GM18499 (cell line): Measurements from ENCODE around the gene OSBPL8.
"Not testable (repeated sequence)": the region's sequence is repeated elsewhere in the genome, so short reads cannot be mapped to it uniquely, and the experiment has no call there.

Experiments used
- ATAC-seq: cut with Tn5 transposase; IDR thresholded peaks from one replicate; pipeline ENCODE4 v1.9.1; 2021; ENCODE audit warnings: moderate number of reproducible peaks; ENCODE audit not compliant: insufficient read depth, unreplicated experiment

OSBPL8 gene

DNA sequence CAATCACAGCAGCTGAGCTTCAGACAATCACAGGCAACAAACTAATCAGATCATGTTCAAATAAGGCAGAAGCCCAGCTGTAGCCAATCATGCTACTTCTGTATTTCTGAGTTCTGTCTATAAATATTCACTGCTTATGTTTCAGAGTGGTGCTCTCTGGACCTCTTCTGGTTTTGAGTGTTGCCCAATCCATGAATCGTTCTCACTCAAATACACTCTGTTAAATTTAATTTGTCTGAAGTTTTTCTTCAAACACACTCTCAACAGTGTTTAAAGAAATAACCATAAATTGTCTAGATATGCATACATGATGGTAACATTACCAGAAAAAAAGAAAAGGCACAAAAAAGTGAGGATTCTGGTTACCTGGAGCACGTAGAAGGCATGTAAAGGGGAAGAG, 133.4 kb downstream of the OSBPL8 start:
- ATAC-seq = no peak

DNA sequence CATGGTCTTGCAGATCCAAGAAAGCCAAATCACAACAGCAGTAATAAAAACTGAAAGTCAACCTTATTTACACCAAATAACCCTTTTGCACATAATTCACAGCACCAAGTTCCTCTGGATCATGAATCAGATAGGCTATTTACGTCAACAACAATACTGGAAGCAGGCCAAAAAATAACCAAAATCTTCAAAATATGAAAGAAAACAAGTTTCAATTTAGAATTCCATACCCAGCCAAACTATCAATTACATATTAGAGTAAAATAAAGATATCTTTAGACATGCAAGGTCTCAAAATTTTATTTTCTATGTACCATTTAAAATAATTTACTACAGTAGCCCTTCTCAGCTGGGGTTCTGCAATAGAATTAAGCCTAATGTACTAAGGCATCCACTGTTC, 134.6 kb downstream of the OSBPL8 start:
- no peak for ATAC-seq

DNA sequence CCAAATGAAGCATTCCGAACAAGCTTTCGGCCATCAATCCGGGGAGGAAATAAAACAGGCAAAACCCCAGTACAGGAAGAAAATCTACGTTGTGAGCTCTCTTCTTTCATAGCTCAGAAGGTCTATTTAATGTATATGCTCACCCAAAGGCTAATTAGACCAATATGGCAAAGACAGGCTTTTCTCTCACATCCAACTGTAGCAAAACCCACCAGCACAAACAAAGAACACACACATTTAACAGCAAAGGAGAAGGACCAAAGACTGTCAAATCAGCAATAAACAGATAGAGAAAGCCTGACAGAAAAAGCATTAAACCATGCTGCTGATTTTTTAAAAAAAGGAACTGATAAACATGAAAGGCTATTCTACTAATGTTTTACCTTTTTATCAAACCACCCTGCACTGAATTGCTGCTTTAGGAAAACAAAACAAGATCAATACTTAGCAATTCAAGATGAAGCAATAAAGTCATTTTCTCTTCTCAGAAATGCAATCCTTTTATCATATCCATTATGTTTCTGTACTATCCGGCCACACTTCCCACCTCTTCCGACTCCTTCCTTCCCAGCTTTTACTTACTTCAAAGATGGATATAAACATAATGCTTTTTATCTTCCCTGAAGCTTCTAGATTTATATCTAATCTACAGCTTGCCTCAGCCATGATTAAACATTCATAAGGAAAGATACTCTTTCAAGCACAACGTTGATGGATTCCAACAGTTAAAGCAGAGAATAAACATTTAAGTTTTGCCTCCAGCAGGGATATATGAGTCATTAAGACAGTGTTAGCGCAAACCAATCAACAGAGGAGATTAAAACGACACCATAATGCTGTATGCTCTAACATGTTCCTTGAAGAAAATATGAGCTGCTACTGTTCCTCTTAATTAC, 136.8 kb downstream of the OSBPL8 start:
- ATAC-seq = no peak

DNA sequence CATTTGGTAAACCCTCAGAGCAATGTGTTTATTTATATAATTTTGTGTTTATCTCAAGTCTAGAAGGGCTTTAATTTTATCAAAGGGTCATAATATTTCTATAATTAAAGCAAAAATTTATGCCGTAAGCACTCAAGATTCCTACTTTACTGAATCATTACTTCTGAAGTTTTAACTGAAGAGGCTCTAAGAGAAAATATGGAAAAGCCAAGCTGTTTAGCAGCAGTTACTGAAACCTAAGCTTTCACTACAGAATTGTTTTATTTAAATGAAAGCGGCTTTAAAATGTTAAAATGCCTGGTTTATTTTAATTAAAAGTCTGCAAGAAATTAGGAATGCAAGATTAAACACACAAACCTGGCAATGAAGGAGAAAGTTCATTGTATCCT, 137.4 kb downstream of the OSBPL8 start:
- ATAC-seq = no peak

DNA sequence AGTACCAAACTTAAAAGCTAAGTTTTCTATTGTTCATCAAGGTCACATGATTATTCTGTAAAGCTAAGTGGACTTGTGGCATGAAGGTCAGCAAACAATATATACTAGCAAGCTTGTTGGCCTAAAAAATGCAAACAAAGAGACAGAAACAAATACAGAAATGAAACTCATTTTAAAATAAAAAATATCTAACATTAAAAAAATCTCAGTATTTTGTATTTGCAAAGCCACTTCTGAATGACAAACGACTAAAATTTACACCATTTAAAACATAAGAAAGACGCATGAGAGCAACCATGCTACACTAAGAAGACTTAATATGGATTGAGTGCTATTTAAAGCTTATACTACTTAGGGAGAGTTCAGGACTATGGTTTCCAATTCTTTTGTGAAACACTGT, 138.5 kb downstream of the OSBPL8 start:
- no peak for ATAC-seq

DNA sequence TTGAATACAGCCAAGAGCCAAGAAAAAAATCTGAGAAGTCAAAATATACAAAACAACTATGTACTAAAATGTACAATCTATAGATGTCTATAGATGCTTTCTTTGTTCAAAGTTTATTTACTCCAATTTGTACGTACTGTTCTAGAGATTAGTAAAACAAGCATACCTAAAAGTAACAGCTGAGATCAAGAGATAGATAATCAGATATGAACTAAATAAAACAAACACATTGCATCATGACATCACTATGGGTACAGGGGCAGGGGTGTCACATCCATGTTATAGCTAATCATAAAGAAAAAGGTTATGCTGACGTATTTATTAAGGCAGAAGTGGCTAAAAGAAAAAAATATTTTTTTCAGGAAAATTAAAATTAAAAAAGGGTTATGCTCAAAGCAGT, 139.3 kb downstream of the OSBPL8 start:
- ATAC-seq = no peak

DNA sequence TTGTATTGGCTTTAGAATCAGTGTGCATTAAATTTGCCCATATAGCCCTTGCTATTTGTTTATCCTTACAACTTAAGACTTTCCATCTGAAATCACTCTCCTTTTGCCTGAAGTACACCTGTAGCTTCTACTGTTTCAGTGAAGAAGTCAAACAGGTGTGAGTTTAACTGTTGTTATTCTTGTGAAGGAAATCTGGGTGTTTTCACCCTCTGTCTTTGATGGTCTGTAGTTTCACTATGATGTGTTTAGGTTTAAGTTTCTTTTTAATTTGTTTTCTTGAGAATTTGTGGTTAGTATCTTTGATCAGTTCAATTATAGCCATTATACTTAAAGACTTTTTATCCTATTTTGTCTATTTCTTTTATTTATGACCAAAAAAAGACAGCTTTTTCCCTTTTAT, 142.5 kb downstream of the OSBPL8 start:
- ATAC-seq = peak; percentile 55

DNA sequence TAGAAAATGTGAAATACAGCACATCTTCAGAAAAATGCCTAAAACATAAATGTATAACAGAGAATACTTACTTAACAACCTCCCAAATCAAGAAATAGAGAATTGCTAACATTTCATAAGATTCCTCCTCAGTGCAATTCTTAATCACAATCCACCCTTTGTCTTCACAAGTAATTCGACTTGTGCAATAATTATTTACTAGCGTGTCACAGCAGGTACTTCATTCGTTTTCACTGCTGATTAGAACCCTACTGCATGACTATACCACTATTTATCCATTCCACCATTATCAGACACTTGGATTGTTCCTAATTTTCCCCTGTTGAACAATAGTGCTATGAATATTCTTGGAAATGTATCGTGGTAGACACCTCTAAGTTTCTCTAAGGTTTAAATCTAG, 146.4 kb downstream of the OSBPL8 start:
- ATAC-seq = no peak

DNA sequence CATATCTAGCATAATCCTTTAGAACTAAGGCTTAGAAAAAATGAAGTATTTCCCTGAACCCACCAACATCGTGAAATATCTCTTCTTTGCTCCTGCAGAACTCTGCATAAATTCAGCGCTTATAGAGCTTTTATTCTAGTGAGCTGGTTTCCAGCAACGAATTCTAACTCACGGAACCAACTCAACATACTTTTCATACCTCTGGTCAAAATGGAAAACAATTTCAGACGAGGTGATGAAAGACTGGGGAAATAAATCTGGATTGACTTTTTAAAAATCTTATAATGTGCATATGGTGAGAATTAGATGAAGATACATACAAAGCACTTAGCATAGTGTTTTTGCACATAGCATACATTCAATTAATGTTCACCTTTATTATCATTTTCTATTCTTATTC, 148.8 kb downstream of the OSBPL8 start:
- ATAC-seq = no peak

DNA sequence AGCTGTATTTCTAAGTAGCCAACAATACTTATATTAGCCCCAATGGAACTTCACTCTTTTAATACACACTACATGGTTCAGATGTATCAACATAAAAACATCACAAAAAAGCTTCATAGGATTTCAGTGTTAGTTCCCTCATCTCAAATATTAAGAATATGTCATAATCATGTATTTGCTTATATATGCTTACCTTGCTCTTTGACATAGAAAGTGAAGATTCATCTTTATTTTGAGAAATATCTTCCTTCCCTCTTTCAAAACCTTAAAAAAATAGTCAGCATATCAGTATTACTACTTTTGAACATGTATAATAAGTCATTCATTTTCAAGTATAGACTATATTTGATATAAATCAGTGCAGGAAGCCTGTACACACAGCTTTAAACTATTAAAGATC, 149.2 kb downstream of the OSBPL8 start:
- no peak for ATAC-seq

DNA sequence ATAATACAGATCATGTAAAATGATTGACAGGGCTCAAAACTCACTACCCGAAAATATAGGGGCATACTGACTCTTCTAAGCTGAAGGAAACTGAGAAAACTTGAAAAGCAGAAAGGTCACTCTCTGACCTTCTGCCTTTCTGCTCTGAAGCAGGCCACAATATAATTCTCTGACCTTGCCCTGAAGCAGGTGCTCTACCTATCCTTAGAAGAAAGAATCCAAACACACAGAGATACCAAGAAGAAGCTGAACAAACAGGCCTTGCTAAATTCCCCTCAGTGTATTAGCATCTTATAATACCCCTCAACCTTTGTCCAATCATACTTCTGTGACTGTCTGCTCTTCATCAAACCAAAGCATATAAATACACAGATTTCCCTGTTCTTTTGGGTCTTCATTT, 150.5 kb downstream of the OSBPL8 start:
- no peak for ATAC-seq

DNA sequence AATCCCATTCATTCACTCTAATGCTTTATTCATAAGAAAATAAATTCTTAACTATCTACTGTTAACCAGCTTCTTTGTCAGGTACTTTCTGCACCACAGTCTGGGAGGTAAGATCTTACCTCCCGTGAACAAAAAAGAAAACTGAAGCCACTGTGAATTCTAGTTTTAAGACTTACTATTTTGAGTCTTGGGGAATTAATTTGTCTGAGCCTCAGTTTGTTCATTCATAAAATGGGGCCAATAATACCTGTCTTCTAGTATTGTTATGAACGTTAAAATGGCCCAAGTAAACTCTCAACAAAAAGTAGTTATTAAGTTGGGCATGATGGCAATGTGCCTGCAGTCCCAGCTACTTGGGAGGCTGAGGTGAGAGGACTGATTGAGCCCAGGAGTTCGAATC, 151.9 kb downstream of the OSBPL8 start:
- ATAC-seq = no peak

DNA sequence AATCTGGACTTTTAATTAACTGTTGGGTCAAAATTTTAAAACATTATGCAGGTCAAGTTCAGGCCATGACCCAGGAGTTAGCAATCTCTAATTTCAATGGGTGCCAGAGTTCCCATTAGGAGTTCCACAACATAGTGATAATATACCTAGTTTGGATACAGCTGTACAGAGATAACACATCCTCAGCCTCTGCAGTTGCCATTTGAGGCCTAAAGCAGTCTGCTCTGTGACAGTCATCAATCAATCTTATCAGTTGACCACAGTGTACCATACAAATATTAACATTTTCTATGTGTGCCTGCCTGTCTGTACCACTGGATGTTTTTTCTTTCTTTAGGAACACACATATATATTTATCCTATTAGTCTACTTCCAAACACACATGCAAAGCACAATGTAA, 157.3 kb downstream of the OSBPL8 start:
- no peak for ATAC-seq

DNA sequence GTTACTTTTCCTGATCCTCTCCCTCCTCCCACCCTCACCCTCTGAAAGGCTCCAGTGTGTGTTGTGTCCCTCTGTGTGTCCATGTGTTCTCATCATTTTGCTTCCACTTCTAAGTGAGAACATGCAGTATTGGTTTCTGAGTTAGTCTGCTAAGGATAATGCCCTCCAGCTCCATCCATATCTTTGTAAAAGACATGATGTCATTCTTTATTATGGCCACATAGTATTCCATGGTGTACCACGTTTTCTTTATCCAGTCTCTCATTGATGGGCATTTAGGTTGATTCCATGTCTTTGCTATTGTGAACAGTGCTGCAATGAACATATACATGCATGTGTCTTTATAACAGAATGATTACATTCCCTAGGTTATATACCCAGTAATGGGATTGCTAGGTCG, 159.4 kb downstream of the OSBPL8 start:
- ATAC-seq = no peak

DNA sequence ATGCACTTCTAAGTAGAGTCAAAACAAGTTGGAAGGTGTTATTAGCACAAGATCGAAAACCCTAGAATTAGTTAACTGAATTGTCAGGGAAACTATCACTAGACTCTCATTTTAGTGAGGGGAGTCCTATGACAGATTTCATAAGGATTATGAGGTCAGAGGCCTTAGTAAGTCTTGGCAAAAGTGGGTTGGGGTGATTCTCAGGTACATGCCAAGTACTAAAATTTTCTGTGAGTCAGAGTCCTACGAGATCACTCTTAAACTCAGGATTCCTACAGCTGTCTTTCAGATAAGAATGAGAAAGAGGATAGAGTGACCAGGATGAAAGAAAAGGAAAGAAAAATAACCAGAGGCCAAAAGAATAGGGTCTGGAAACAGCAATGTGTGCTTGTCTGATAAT, 160.5 kb downstream of the OSBPL8 start:
- ATAC-seq = no peak

DNA sequence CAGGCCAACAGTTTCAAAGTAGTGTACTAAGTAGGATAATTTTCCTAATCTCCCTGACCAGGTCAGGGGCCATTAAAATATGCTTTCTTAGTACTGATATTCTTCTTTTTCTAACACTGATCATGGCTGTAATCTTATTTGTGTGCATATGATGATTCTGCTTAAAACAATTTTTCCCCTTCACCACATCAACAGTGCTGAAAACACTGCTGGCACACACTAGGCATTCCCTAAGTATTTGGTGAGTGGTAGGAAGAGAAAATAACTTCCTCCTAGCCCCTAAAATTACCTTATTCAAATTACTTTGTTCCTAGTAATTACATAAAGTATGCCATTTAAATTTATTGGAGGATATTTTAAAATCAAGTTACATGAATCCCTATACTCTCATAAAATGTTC, 161.5 kb downstream of the OSBPL8 start:
- ATAC-seq = no peak

DNA sequence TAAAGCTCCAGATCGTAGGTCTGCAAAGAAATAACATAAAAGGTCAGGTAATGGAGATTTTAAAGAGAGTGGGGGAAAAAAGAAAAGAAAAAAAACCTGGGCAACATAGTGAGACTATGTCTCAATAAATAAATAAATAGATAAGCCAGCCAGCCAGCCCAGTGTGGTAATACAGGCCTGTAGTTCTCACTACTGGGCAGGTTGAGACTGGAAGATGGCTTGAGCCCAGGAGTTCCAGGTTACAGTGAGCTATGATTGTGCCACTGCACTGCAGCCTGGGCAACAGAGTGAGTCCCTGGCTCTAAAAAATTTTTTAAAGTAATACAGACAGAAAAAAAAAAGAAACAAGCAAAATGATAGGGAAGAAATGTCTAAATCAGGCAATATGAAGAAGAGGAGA, 168.1 kb downstream of the OSBPL8 start:
- ATAC-seq = no peak

DNA sequence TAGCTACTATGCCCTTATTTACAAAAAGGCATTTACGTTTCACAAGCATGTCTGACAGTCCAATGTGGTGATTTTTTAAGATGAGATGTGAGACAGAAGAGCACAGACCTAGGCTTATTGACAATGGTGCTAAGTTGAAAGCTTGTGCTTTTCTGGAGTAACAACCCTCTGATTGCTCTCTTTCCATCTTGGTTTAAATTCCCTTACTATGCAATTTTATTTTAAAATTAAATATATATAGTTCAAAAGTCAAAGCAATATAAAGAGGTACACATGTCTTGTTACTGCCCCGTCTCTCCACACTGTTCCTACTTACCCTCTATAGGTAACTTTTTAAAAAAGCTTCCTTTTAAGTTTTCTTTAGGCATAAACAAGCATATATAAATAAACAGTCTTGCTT, 172.0 kb downstream of the OSBPL8 start:
- no peak for ATAC-seq

DNA sequence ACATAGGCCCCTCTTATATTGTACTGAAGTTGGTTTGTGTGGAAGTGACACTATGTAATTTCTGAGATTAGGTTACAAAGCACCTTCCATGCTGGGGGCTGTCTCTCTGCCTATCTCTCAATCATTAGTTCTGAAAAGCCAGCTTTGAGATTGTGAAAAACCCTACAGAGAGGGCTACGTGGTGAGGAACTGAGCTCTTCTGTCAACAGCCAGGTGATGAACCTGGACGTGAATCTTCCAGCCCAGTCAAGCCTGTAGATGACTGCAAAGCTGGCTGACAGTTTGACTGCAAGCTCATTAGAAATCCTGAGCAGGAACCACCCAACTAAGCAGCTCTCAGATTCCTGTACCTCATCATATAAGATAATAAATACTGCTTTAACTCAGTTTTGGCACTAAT, 175.0 kb downstream of the OSBPL8 start:
- no peak for ATAC-seq

DNA sequence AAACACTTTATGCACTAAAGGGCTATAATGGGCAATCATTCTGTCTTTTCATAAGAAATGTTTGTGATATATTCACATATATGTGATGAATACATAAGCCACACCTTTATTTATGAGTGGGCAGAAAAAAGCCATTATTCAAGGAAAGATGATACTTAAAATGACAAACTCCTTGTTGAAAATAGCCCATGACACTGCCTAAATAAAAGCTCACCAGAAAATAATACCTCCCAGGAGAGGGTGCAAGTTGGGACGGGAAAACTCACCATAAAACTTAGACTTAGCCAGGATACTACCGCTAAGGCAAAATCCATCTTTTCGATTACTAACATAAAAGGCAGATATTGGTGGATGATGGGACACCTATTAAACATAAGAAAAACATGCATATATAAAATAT, 175.6 kb downstream of the OSBPL8 start:
- ATAC-seq = no peak

DNA sequence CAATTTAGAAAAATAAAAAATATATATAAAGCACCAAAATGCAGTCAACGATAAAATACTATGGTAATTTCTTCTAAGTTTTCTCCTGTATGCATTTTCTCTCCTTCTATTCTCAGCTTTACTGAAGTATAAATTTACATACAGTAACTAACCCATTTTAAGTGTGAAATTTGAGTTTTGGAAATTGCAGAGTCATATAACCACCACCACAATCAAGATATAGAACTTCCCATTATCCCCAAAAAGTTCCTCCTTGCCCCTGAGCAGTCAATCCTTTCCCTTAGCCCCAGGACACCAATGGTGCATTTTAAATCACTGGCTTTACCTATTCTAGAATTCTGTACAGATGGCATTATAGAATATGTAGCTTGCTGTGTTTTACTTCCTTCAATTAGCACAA, 180.3 kb downstream of the OSBPL8 start:
- ATAC-seq = no peak

DNA sequence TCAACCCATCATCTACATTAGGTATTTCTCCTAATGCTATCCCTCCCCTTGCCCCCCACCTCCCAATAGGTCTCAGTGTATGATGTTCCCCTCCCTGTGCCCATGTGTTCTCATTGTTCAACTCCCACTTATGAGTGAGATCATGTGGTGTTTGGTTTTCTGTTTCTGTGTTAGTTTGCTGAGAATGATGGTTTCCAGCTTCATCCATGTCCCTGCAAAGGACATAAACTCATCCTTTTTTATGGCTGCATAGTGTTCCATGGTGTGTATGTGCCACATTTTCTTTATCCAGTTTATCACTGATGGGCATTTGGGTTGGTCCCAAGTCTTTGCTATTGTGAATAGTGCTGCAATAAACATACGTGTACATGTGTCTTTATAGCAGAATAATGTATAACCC, 182.7 kb downstream of the OSBPL8 start:
- ATAC-seq = not testable (repeated sequence)
